ENCODE data around the gene ABHD14A. TPM values are rescaled to one million over a fixed set of nuclear protein-coding genes. Genes with fewer than 3 reads are reported as not detected.

ABHD14A gene
- total RNA-seq (2022; extraction: Qiagen RNA extraction), result 10.0 to 16.8 TPM (median 14.4 TPM) in 5 replicates

DNA sequence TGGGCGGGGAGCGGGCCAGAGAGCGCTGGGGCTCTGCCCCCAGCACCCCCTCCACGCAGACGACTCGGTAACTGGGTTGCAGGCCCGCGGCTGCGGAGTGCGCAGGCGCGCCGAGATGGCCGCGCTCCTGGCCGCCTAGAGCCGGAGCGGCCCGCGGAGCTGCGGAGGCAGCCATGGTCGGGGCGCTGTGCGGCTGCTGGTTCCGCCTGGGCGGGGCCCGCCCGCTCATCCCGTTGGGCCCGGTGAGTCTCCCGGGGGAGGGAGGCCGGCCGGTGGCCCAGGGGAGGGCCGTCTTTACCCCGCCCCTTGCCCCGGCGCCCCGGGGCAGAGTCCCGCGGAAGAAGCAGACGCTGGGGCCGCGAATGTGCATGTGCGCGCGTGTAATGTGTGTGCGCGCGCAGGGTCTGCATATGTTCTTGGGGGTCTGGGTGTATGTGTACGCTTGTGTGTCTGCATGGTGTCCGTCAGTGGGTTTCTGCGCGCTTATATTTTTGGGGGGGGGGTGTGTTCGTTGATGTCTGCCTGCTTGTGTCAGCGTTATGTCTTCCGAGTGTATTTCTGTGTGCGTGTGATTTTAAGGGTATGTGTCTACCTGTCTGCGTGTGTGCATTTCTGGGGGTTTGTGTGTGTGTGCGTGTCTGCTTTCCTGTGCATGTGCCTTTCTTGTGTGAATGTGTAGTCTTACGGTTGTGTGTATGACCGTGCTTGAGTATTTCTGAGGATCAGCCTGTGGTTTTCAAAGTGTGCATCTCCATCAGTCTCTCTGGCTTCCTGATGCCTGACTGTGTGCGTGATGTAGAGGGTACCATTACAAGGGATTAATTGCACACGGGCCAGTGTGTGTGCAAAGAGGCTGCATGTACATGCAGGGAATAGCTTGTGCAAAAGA is at the start of gene ABHD14A:
TSS of gene ABHD14A (plus strand) at position 102 of the 889 bp plus-strand sequence. CDS start at position 174, 72 bp downstream.

DNA sequence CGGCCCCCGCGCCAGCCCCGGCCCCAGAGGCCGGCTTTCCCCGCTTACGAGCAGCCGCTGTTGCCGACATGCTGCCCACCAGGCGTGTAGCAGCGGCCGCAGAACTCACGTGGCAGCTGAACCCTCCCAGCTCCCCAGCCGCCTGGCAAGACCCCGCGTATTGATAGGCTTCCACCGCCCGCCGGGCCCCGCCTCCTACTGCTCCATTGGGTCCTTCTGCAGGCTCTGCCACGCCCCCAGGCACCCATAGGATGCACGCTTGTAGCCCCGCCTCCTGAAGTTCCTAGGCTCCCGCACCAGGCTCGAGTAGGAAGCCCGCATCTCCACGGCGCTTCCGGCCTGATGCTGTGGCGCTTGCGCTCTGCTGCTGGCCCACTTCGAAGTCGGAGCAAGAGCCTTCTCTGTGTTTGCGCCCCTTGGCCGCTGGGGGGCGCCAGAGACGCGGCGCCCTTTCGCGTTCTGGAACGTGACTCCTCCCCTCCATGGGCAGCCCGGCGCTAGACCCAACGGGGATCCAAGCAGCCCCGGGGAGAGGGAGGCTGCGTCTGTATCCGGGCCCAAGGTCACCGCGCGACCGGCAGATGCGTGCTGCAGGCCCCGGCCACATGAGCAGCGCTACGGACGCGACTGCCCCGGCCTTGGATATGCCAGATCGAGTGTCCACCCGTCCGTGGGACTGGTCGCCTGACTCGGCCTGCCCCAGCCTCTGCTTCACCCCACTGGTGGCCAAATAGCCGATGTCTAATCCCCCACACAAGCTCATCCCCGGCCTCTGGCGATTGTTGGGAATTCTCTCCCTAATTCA is 32.9 kb upstream of the ABHD14A start, which contains the start of the genes PARP3 and RRP9:
TSS of gene PARP3 (plus strand) at position 566 of the 805 bp plus-strand sequence. CDS start 993 bp downstream, outside the sequence.
TSS of gene RRP9 (minus strand) at position 107 of the 805 bp plus-strand sequence. CDS start at position 70, 37 bp downstream.

DNA sequence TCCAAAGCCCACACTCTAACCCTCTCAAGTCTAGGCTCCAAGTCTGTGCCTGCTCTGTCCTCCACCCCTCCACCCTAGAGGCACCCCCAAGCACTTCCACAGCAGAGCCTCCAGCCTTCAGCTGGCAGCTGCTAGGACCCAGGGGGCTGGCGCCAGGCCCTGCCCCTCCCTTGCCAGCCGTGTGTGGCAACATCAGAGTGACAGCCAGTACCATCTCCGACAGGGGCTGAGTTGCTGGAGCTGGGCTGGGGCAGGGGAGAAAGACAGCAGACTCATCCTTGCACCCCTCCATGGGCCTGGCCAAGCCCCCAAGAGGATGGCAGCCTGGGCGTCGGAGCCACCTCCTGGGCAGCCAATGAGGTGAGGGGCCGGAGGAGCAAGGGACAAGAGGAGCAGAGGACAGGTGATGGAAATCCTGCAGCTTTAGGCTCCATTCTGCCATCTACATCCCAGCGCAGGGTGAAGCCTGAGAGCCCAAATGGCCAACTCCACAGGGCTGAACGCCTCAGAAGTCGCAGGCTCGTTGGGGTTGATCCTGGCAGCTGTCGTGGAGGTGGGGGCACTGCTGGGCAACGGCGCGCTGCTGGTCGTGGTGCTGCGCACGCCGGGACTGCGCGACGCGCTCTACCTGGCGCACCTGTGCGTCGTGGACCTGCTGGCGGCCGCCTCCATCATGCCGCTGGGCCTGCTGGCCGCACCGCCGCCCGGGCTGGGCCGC is 19.5 kb upstream of the ABHD14A start, which contains the start of gene GPR62:
TSS of gene GPR62 (plus strand) at position 207 of the 718 bp plus-strand sequence. CDS start at position 479, 272 bp downstream.

DNA sequence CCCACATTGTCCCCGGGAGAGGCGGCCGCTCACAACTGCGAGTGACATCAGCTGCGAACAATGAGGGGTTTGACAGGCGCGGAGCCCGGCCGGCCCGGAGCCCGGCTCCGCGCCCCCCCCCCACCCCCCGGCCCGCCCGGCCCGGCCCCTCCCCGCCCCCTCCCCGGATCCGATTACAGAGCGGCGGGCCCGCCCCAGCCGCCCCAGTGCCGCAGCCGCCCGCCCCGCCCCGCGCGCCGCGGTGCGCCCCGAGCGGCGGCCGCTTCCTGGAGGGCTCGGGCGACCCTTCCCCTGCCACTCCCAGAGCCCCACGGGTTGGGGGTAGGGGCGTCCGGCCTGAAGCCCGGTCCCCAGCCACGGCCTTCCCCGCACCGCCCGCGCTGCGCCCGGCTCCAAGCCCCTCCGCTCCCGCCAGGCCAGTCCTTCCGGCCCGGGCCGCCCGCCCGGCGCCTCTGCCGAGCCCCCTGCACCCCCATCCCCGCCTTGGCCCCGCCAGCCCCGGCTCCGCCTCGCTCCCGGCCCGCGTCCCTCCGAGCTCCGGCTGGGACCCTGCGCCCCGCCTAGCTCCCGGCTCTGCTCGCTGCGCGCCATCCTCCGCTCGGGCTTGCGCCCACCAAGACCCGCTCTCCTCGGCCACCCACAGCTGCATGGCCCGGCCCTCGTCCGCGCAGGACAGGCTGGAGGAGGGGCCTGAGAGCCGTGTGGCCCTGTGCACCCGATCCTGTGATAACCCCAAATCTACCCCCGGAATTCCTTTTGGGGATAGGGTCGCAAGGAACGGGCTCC is 7.3 kb upstream of the ABHD14A start, which contains the start of gene PCBP4:
TSS of gene PCBP4 (minus strand) at position 71 of the 786 bp plus-strand sequence. CDS start 6,214 bp downstream, outside the sequence.

DNA sequence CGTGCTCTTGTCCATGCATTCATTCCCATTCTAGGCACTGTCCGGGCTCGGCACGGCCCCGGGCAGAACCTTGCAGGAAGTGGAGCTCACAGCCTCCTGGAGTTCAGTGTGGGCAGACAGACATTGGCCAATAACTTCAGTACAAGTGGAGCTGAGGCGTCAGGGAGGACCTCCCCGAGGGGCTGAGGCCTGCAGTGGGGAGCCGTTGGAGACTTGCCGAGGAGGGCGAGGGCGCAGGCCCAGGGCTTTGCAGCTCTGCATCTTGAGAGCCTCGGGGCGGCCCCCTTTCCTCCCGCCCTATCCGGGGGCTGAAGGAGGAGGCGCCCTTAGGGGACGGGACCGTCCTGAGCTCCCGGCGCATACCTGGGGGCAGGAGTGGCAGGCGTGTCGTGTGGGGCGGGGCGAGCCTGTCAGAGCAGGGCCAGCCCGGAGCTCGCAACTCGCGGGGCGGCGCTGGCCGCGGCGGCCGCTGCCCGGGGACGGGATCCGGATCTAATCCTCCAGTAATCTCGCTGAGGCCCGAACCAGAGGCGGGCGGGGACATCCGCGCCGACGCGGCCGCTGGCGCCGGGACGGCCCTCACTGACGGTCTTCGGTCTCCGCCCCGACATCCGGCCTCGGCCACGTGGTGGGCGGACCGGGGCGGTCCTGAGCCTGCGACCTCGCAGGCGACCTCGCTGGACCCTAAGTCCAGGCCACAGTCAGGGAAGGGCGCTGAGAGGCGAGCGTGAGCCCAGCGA is 8.1 kb downstream of the ABHD14A start, which contains the start of gene ACY1:
TSS of gene ACY1 (plus strand) at position 698 of the 740 bp plus-strand sequence. CDS start 530 bp downstream, outside the sequence.

DNA sequence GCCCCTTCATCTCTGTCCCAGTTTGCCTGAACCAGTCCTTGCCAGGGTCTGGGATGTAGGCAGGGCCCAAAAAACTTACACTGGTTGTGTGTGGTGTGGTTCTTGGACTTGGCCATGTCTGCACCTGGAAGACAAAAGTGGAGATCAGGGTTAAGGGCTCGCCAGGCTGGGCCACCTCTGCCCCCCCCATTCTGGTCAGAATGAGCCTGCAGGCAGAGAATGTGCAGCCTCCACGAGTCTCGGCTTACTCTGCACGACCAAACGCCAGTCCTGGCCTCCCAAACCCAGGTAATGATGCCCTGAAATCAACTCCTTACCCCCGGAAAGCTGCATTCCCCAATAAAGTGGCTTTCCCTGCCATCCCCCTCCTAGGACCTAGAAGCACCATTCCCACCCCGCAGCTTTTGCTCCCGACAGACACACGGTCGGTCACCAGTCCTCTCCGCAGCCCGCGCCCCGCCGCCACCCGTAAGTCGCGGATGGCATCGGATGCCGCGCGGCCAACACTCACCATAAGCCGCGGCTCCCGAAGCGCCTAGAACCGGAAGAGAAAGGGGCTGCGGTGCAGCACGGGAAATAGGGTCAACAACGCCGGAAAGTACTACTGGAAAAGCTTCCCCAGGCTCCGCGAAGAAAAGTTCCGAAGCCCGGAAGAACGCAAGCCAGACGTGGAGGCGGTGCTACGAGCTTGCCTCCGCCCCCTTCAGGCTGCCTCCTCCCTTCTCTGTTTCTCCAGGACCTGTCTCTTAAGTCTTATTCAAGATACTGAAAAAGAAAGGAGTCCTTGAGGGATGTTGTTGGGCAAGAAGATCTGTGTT is 20.7 kb downstream of the ABHD14A start, which contains the start of gene RPL29:
TSS of gene RPL29 (minus strand) at position 550 of the 818 bp plus-strand sequence. CDS start at position 116, 434 bp downstream.

Other genes with a start within 250 kb of the ABHD14A start
- not detected in 5 replicates for gene IQCF6, start 195.8 kb upstream of the ABHD14A start, total RNA-seq (2022; extraction: Qiagen RNA extraction)
- gene IQCF2, start 113.4 kb upstream of the ABHD14A start, total RNA-seq (2022; extraction: Qiagen RNA extraction), result not detected in 5 replicates
- not detected in 5 replicates for gene IQCF5, start 99.5 kb upstream of the ABHD14A start, total RNA-seq (2022; extraction: Qiagen RNA extraction)
- gene IQCF1, start 71.7 kb upstream of the ABHD14A start, total RNA-seq (2022; extraction: Qiagen RNA extraction), result not detected in 5 replicates
- gene RRP9, start 33.2 kb upstream of the ABHD14A start, total RNA-seq (2022; extraction: Qiagen RNA extraction), result 36.3 to 47.6 TPM (median 41.9 TPM) in 5 replicates
- gene PARP3, start 32.7 kb upstream of the ABHD14A start, total RNA-seq (2022; extraction: Qiagen RNA extraction), result 8.0 to 11.1 TPM (median 9.0 TPM) in 5 replicates
- gene GPR62, start 19.7 kb upstream of the ABHD14A start, total RNA-seq (2022; extraction: Qiagen RNA extraction), result not detected in 5 replicates
- gene PCBP4, start 7.6 kb upstream of the ABHD14A start, total RNA-seq (2022; extraction: Qiagen RNA extraction), result 12.1 to 14.2 TPM (median 13.3 TPM) in 5 replicates
- 28.2 to 33.9 TPM (median 32.5 TPM) in 5 replicates for gene ABHD14B, start 1.0 kb upstream of the ABHD14A start, total RNA-seq (2022; extraction: Qiagen RNA extraction)
- gene ACY1, start 8.5 kb downstream of the ABHD14A start, total RNA-seq (2022; extraction: Qiagen RNA extraction), result 21.2 to 26.4 TPM (median 24.4 TPM) in 5 replicates
- gene RPL29, start 20.8 kb downstream of the ABHD14A start, total RNA-seq (2022; extraction: Qiagen RNA extraction), result 1,296 to 1,373 TPM (median 1,344 TPM) in 5 replicates
- gene DUSP7, start 81.5 kb downstream of the ABHD14A start, total RNA-seq (2022; extraction: Qiagen RNA extraction), result 20.4 to 21.4 TPM (median 21.2 TPM) in 5 replicates
- gene POC1A, start 179.4 kb downstream of the ABHD14A start, total RNA-seq (2022; extraction: Qiagen RNA extraction), result 17.7 to 19.8 TPM (median 18.1 TPM) in 5 replicates
- gene ALAS1, start 223.1 kb downstream of the ABHD14A start, total RNA-seq (2022; extraction: Qiagen RNA extraction), result 43.7 to 52.3 TPM (median 48.9 TPM) in 5 replicates

All from A549 treated with Hydrocortisone at 1 μM for 4 hours (cell line).